CD4-positive, alpha-beta T cell treated with Interleukin-21 for 1 hour (primary cell): ENCODE measurements around the gene GSTA4.
A peak's percentile ranks its signal among the peaks of the same experiment; 100 is the strongest.
"Not testable (repeated sequence)": the region's sequence is repeated elsewhere in the genome, so short reads cannot be mapped to it uniquely, and the experiment has no call there.

Experiments
- DNase-seq: peaks from one replicate; pipeline ENCODE4 v3.0.0-alpha.2; 2020

GSTA4 gene

GRCh38 chr6:53011979-53012378 lies 16.9 kb upstream of the GSTA4 start:
- DNase-seq = no peak

- DNase-seq = no peak
Observed at GRCh38 chr6:53010504-53010903, 15.4 kb upstream of the GSTA4 start.

- no peak for DNase-seq
Observed at GRCh38 chr6:53009511-53009910, 14.4 kb upstream of the GSTA4 start.

- no peak for DNase-seq
Observed at GRCh38 chr6:53009056-53009455, 14.0 kb upstream of the GSTA4 start.

- not testable (repeated sequence) for DNase-seq
Observed at GRCh38 chr6:53008192-53008687, 13.2 kb upstream of the GSTA4 start.

- no peak for DNase-seq
Observed at GRCh38 chr6:53005663-53006250, 10.7 kb upstream of the GSTA4 start.

- DNase-seq = no peak
Observed at GRCh38 chr6:52999456-52999855, 4.4 kb upstream of the GSTA4 start.

- DNase-seq = no peak
Observed at GRCh38 chr6:52998603-52999002, 3.5 kb upstream of the GSTA4 start.

GRCh38 chr6:52995913-52996645 lies 995 bp upstream of the GSTA4 start:
- DNase-seq = peak; percentile 47

- no peak for DNase-seq
Observed at GRCh38 chr6:52994839-52995088, 320 bp downstream of the GSTA4 start.

- DNase-seq = no peak
Observed at GRCh38 chr6:52994031-52994838, 849 bp downstream of the GSTA4 start.

- no peak for DNase-seq
Observed at GRCh38 chr6:52992980-52993920, 1.8 kb downstream of the GSTA4 start.

- DNase-seq = no peak
Observed at GRCh38 chr6:52990342-52990741, 4.7 kb downstream of the GSTA4 start.

GRCh38 chr6:52985228-52985627 lies 9.9 kb downstream of the GSTA4 start:
- no peak for DNase-seq

- DNase-seq = peak; percentile 73
Observed at GRCh38 chr6:52984247-52984646, 10.8 kb downstream of the GSTA4 start.

- DNase-seq = no peak
Observed at GRCh38 chr6:52983159-52983848, 11.8 kb downstream of the GSTA4 start.

GRCh38 chr6:52982680-52983079 lies 12.4 kb downstream of the GSTA4 start:
- DNase-seq = no peak

- no peak for DNase-seq
Observed at GRCh38 chr6:52981222-52981900, 13.7 kb downstream of the GSTA4 start.

GRCh38 chr6:52976591-52977035 lies 18.5 kb downstream of the GSTA4 start:
- DNase-seq = no peak

GRCh38 chr6:52976149-52976548 lies 18.9 kb downstream of the GSTA4 start:
- no peak for DNase-seq

GRCh38 chr6:52975580-52975979 lies 19.5 kb downstream of the GSTA4 start:
- DNase-seq = no peak

- DNase-seq = no peak
Observed at GRCh38 chr6:52972989-52973388, 22.1 kb downstream of the GSTA4 start.
